Measurements from ENCODE around the gene ATP13A3. TPM values are rescaled to one million over a fixed set of nuclear protein-coding genes. Genes with fewer than 3 reads are reported as not detected.

The ATP13A3 gene
- total RNA-seq, 1 experiment from 2014 or later, result 78.3 TPM

- POLR2A ChIA-PET, result no interaction called here
- TF ChIP-seq PRDM15 (CRISPR knock-in tag; IDR thresholded peaks at IDR 0.05) (no peak), IRF1 (CRISPR knock-in tag; IDR thresholded peaks at IDR 0.05) (no peak), GTF2I (CRISPR knock-in tag; conservative IDR thresholded peaks at IDR 0.05) (no peak), RELA (CRISPR knock-in tag; IDR thresholded peaks at IDR 0.05; ENCODE audit: borderline replicate concordance) (no peak), FOXP1 (CRISPR knock-in tag; IDR thresholded peaks at IDR 0.05; ENCODE audit: borderline replicate concordance) (no peak), CREM (CRISPR knock-in tag; IDR thresholded peaks at IDR 0.05) (no peak), ZNF671 (CRISPR knock-in tag; IDR thresholded peaks at IDR 0.05) (no peak), ZBTB43 (CRISPR knock-in tag; IDR thresholded peaks at IDR 0.05) (no peak), ESRRA (CRISPR knock-in tag; IDR thresholded peaks at IDR 0.05; ENCODE audit: borderline replicate concordance) (no peak), ZSCAN18 (CRISPR knock-in tag; IDR thresholded peaks at IDR 0.05) (no peak), ELF4 (CRISPR knock-in tag; IDR thresholded peaks at IDR 0.05; ENCODE audit: low read depth) (no peak), AFF4 (CRISPR knock-in tag; IDR thresholded peaks at IDR 0.05; ENCODE audit: borderline replicate concordance) (no peak)
- H3K9me3 Mint-ChIP-seq, result peaks cover 8% of the 10 kb centered on the region
- DNase-seq (ENCODE audit: low spot score) (no peak), ATAC-seq (no peak)
- H3K36me3 Mint-ChIP-seq, result no peaks in the 10 kb centered on the region
- no peak overlapping the region for H3K27ac Mint-ChIP-seq
- CTCF ChIA-PET, result interaction anchor here (0.9 kb wide), 2 partner anchors 14 to 41 kb away, joined by 3 to 4 read pairs; no protein-coding TSS in a partner anchor
- peaks cover 5% of the 10 kb centered on the region for H3K4me1 Mint-ChIP-seq
- peaks cover 7% of the 10 kb centered on the region; the same call in 1 of the 2 replicates for H3K27me3 Mint-ChIP-seq (ENCODE audit: low read depth)
- H3K4me3 Mint-ChIP-seq, result no peak overlapping the region
These were observed 129.1 kb downstream of the ATP13A3 start for GRCh38 chr3:194357681-194358080.

- ATAC-seq (no peak), DNase-seq (ENCODE audit: low spot score) (no peak)
- H3K36me3 Mint-ChIP-seq, result no peaks in the 10 kb centered on the region
- CTCF ChIA-PET, result interaction anchor here (1.1 to 2.9 kb wide), 3 partner anchors 12 to 16 kb away, joined by 3 to 12 read pairs (median 4); no protein-coding TSS in a partner anchor
- H3K4me1 Mint-ChIP-seq, result peaks cover 5% of the 10 kb centered on the region
- peaks cover 7% of the 10 kb centered on the region; the same call in 1 of the 2 replicates for H3K27me3 Mint-ChIP-seq (ENCODE audit: low read depth)
- peaks cover 8% of the 10 kb centered on the region for H3K9me3 Mint-ChIP-seq
- no peak overlapping the region for H3K4me3 Mint-ChIP-seq
- H3K27ac Mint-ChIP-seq, result no peak overlapping the region
- POLR2A ChIA-PET, result no interaction called here
- TF ChIP-seq PRRX2 (CRISPR knock-in tag; IDR thresholded peaks at IDR 0.05) (no peak), AFF4 (CRISPR knock-in tag; IDR thresholded peaks at IDR 0.05; ENCODE audit: borderline replicate concordance) (no peak), ZNF512 (CRISPR knock-in tag; IDR thresholded peaks at IDR 0.05; ENCODE audit: borderline replicate concordance) (no peak), MLX (CRISPR knock-in tag; IDR thresholded peaks at IDR 0.05) (no peak)
These were observed 131.4 kb downstream of the ATP13A3 start for GRCh38 chr3:194355379-194355778.

All from WTC11 (cell line).